Activated T-cell treated with anti-CD3 and anti-CD28 coated beads, Interleukin-2, amount 50 U/mL, for 1 hour (primary cell): ENCODE data around the gene RPH3AL.
"Not testable (repeated sequence)": the region's sequence is repeated elsewhere in the genome, so short reads cannot be mapped to it uniquely, and the experiment has no call there.

Experiments used
- DNase-seq: peaks from one replicate; pipeline ENCODE4 v3.0.0-alpha.2; 2020

RPH3AL gene

GRCh38 chr17:253091-253846 lies 99.3 kb downstream of the RPH3AL start:
- DNase-seq, result no peak

GRCh38 chr17:252456-252855 lies 100.2 kb downstream of the RPH3AL start:
- DNase-seq, result no peak

- DNase-seq, result peak; percentile 4
Measured at GRCh38 chr17:251531-251930, 101.1 kb downstream of the RPH3AL start.

GRCh38 chr17:250487-251300 lies 101.9 kb downstream of the RPH3AL start:
- DNase-seq, result no peak

GRCh38 chr17:249236-249993 lies 103.2 kb downstream of the RPH3AL start:
- no peak for DNase-seq

- no peak for DNase-seq
Measured at GRCh38 chr17:248337-249235, 104.0 kb downstream of the RPH3AL start.

GRCh38 chr17:247767-248166 lies 104.8 kb downstream of the RPH3AL start:
- no peak for DNase-seq

GRCh38 chr17:246851-247421 lies 105.7 kb downstream of the RPH3AL start:
- no peak for DNase-seq

- DNase-seq, result no peak
Measured at GRCh38 chr17:246226-246625, 106.4 kb downstream of the RPH3AL start.

- no peak for DNase-seq
Measured at GRCh38 chr17:245611-246010, 107.0 kb downstream of the RPH3AL start.

GRCh38 chr17:245020-245419 lies 107.6 kb downstream of the RPH3AL start:
- DNase-seq, result no peak

- DNase-seq, result not testable (repeated sequence)
Measured at GRCh38 chr17:243924-244323, 108.7 kb downstream of the RPH3AL start.

- DNase-seq, result no peak
Measured at GRCh38 chr17:238964-239259, 113.7 kb downstream of the RPH3AL start.

GRCh38 chr17:238071-238963 lies 114.3 kb downstream of the RPH3AL start:
- no peak for DNase-seq

GRCh38 chr17:237406-237955 lies 115.1 kb downstream of the RPH3AL start:
- no peak for DNase-seq

GRCh38 chr17:236641-237405 lies 115.8 kb downstream of the RPH3AL start:
- no peak for DNase-seq

- no peak for DNase-seq
Measured at GRCh38 chr17:235831-236640, 116.6 kb downstream of the RPH3AL start.

GRCh38 chr17:234994-235830 lies 117.4 kb downstream of the RPH3AL start:
- not testable (repeated sequence) for DNase-seq
